HepG2 (cell line): Measurements from ENCODE around the gene SOBP. TPM values are rescaled to one million over a fixed set of nuclear protein-coding genes. Genes with fewer than 3 reads are reported as not detected.
A peak's percentile ranks its signal among the peaks of the same experiment; 100 is the strongest.

ENCODE experiments used
- CBX1 ChIP-seq: IDR thresholded peaks from one replicate; pipeline ENCODE4 v1.6.1; 2016; ENCODE audit warnings: antibody characterized with exemption, low read depth
- CEBPG ChIP-seq: IDR thresholded peaks from 2 replicates; pipeline ENCODE4 v1.6.1; 2016
- CSRNP2 ChIP-seq: sonication (generic); formaldehyde crosslinking; conservative IDR thresholded peaks from 2 replicates; pipeline ENCODE4 v1.8.0; 2022; ENCODE audit warnings: low read depth, missing genetic modification reagents
- FOSL1 ChIP-seq: sonication (generic); formaldehyde crosslinking; IDR thresholded peaks from 2 replicates; pipeline ENCODE4 v1.9.0; 2021; ENCODE audit warnings: missing genetic modification reagents, borderline replicate concordance
- HIC2 ChIP-seq: sonication (generic); formaldehyde crosslinking; IDR thresholded peaks from 2 replicates; pipeline ENCODE4 v1.9.0; 2022; ENCODE audit warnings: low read depth, missing genetic modification reagents
- HOMEZ ChIP-seq: IDR thresholded peaks from 2 replicates; pipeline ENCODE4 v1.6.1; 2016; ENCODE audit warnings: low read depth
- IRF2 ChIP-seq: IDR thresholded peaks from 2 replicates; pipeline ENCODE4 v1.6.1; 2018; ENCODE audit warnings: missing genetic modification reagents, missing compliant biosample characterization
- KDM5B ChIP-seq: sonication (generic); formaldehyde crosslinking; IDR thresholded peaks from 2 replicates; pipeline ENCODE4 v1.4.0; 2020; ENCODE audit warnings: missing genetic modification reagents, mild to moderate bottlenecking, borderline replicate concordance
- KLF16 ChIP-seq, 2 experiments: sonication (generic) in 1 of 2; formaldehyde crosslinking in 1 of 2; IDR thresholded peaks; 2 replicates each; pipeline versions ENCODE4 v1.6.1 to v1.8.0; 2016 to 2023; ENCODE audit warnings: missing genetic modification reagents in 2 of 2, missing compliant biosample characterization in 1 of 2
- MXD3 ChIP-seq: IDR thresholded peaks from 2 replicates; pipeline ENCODE4 v1.6.1; 2016; ENCODE audit warnings: mild to moderate bottlenecking, missing biosample characterization, missing genetic modification reagents
- NPAS2 ChIP-seq: sonication (generic); formaldehyde crosslinking; IDR thresholded peaks from 2 replicates; pipeline ENCODE4 v1.8.0; 2022; ENCODE audit warnings: mild to moderate bottlenecking, missing genetic modification reagents, borderline replicate concordance
- PHF20 ChIP-seq: sonication (generic); formaldehyde crosslinking; IDR thresholded peaks from 2 replicates; pipeline ENCODE4 v1.5.0; 2020; ENCODE audit warnings: mild to moderate bottlenecking, missing genetic modification reagents
- RBAK ChIP-seq: sonication (generic); formaldehyde crosslinking; IDR thresholded peaks from 2 replicates; pipeline ENCODE4 v1.5.1; 2020; ENCODE audit warnings: mild to moderate bottlenecking, missing genetic modification reagents
- RFXAP ChIP-seq: sonication (generic); formaldehyde crosslinking; IDR thresholded peaks from 2 replicates; pipeline ENCODE4 v1.4.0; 2020; ENCODE audit warnings: missing genetic modification reagents, borderline replicate concordance
- SNRNP70 ChIP-seq: fragments of 200-400 bp; formaldehyde crosslinking; IDR thresholded peaks from 2 replicates; pipeline ENCODE4 v1.6.1; 2017; ENCODE audit warnings: mild to moderate bottlenecking, low read depth, low read length, moderate library complexity
- SOX5 ChIP-seq: IDR thresholded peaks from 2 replicates; pipeline ENCODE4 v1.6.1; 2016; ENCODE audit warnings: borderline replicate concordance
- STAT5B ChIP-seq: sonication (generic); formaldehyde crosslinking; IDR thresholded peaks from 2 replicates; pipeline ENCODE4 v1.4.0; 2020; ENCODE audit warnings: missing genetic modification reagents
- STAT6 ChIP-seq: sonication (generic); formaldehyde crosslinking; IDR thresholded peaks from 2 replicates; pipeline ENCODE4 v1.4.0; 2020; ENCODE audit warnings: missing genetic modification reagents, mild to moderate bottlenecking, borderline replicate concordance
- XRCC5 ChIP-seq: fragments of 200-400 bp; formaldehyde crosslinking; optimal IDR thresholded peaks from 2 replicates; pipeline ENCODE3; 2017; ENCODE audit warnings: mild to moderate bottlenecking, low read length
- YY1 ChIP-seq: IDR thresholded peaks from 2 replicates; pipeline ENCODE4 v1.6.1; 2011; ENCODE audit warnings: low read length, low read depth, moderate library complexity, mild to moderate bottlenecking; ENCODE audit not compliant: insufficient read depth, insufficient replicate concordance
- ZSCAN25 ChIP-seq: sonication (generic); formaldehyde crosslinking; IDR thresholded peaks from 2 replicates; pipeline ENCODE4 v1.8.0; 2022; ENCODE audit warnings: mild to moderate bottlenecking, missing genetic modification reagents
- polyA plus RNA-seq, 8 experiments: library from polyadenylated mRNA; depleted of rRNA in 3 of 8; stranded (reverse) in 7 of 8; unstranded in 1 of 8; fragments of >200 nt; fragmentation: Illumina TruSeq in 4 of 8; extraction: Trizol in 4 of 8; gene quantifications; 2 replicates each; pipeline versions ENCODE4 v1.2.1 to v1.2.3, GENCODE V29; 2011 to 2016; ENCODE audit warnings: low read depth in 4 of 8, missing spikeins in 1 of 8, mixed read lengths in 1 of 8; ENCODE audit not compliant: insufficient read depth in 1 of 8
- total RNA-seq, 5 experiments: library from RNA; depleted of rRNA; stranded (reverse); fragments of >200 nt; fragmentation: Illumina TruSeq; extraction: Trizol; gene quantifications; 2 replicates each; pipeline ENCODE4 v1.2.3, GENCODE V29; 2016; ENCODE audit warnings: low read depth in 1 of 5

SOBP gene
- total and polyA plus RNA-seq, 2 of the 13 experiments (the other 11 are each of a cell fraction or from before 2014, with no cell fraction given), result 1.5 to 6.9 TPM

- peak; percentile 67; the same call in 1 of the 2 replicates for TF ChIP-seq KDM5B (CRISPR knock-in tag)
- TF ChIP-seq XRCC5, result no peak
- TF ChIP-seq PHF20, result no peak
- TF ChIP-seq RBAK (CRISPR knock-in tag), result no peak
- TF ChIP-seq HIC2 (CRISPR knock-in tag), result no peak
- no peak for TF ChIP-seq STAT5B (CRISPR knock-in tag)
- TF ChIP-seq YY1, result no peak
- TF ChIP-seq CSRNP2 (CRISPR knock-in tag), result no peak
- TF ChIP-seq MXD3 (CRISPR knock-in tag), result 0 out of 2 replicates have a peak, but pooled peaks have one; percentile 41
- TF ChIP-seq SNRNP70, result no peak
- TF ChIP-seq CBX1, result no peak
- no peak for TF ChIP-seq KLF16 (CRISPR knock-in tag; IDR thresholded peaks at IDR 0.05)
- TF ChIP-seq IRF2 (CRISPR knock-in tag), result 0 out of 2 replicates have a peak, but pooled peaks have one; percentile 53
- TF ChIP-seq RFXAP (CRISPR knock-in tag), result no peak
- TF ChIP-seq NPAS2 (CRISPR knock-in tag), result no peak
- no peak for TF ChIP-seq CEBPG (CRISPR knock-in tag)
- peak; percentile 26; the same call in 1 of the 2 replicates for TF ChIP-seq ZSCAN25 (CRISPR knock-in tag)
- TF ChIP-seq HOMEZ (CRISPR knock-in tag), result no peak
- no peak for TF ChIP-seq FOSL1
- TF ChIP-seq SOX5, result no peak
- TF ChIP-seq STAT6 (CRISPR knock-in tag), result no peak
These were observed 862 bp upstream of the SOBP start (continued) for GRCh38 chr6:107488875-107489635.
